GM10266 (cell line): Measurements from ENCODE around the gene LUZP1.

Experiments used
- DNase-seq: peaks from one replicate; pipeline ENCODE4 v3.0.0; 2012; ENCODE audit errors: extremely low spot score
- CTCF ChIP-seq: IDR thresholded peaks from 2 replicates; pipeline ENCODE4 v1.5.1; 2012; ENCODE audit warnings: mild to moderate bottlenecking, low read depth; ENCODE audit not compliant: control insufficient read depth, insufficient read depth; ENCODE audit errors: missing control alignments

LUZP1 gene

GRCh38 chr1:23116921-23117699, 51.5 kb downstream of the LUZP1 start:
- no peak for TF ChIP-seq CTCF
- no peak for DNase-seq

GRCh38 chr1:23116216-23116836, 52.3 kb downstream of the LUZP1 start:
- DNase-seq, result no peak
- no peak for TF ChIP-seq CTCF

GRCh38 chr1:23114424-23115079, 54.1 kb downstream of the LUZP1 start:
- DNase-seq, result no peak
- no peak for TF ChIP-seq CTCF

GRCh38 chr1:23111600-23112535, 56.8 kb downstream of the LUZP1 start:
- DNase-seq, result no peak
- no peak for TF ChIP-seq CTCF

GRCh38 chr1:23110391-23110790, 58.3 kb downstream of the LUZP1 start:
- no peak for TF ChIP-seq CTCF

GRCh38 chr1:23108918-23109533, 59.6 kb downstream of the LUZP1 start:
- no peak for TF ChIP-seq CTCF
- DNase-seq, result no peak

More at GRCh38 chr1:23110391-23110790, 58.3 kb downstream of the LUZP1 start:
- no peak for DNase-seq
